ENCODE results near the gene FAM20C. TPM values are rescaled to one million over a fixed set of nuclear protein-coding genes. Genes with fewer than 3 reads are reported as not detected.
A peak's percentile ranks its signal among the peaks of the same experiment; 100 is the strongest.

The FAM20C gene
- total RNA-seq, 4 donors from 2014 or later, result 17.3 to 20.7 (median 19.8) TPM

- DNase-seq (ENCODE audit: low spot score in 2 of 2), result no peak
- intact Hi-C loops (cut with DNase I; ENCODE audit: low total_unique reads), result no loop called here
- no peak for TF ChIP-seq CTCF (IDR thresholded peaks at IDR 0.05)
- no peak for TF ChIP-seq POLR2A (IDR thresholded peaks at IDR 0.05)
- 31 to 35% methylated on average over 26 to 27 of the region's 27 CpGs for WGBS, 2 donors
- peak overlapping the region; percentile 49 for H3K4me3 ChIP-seq (ENCODE audit: low read depth, poor library complexity, severe bottlenecking)
These were observed 2.1 kb downstream of the FAM20C start for GRCh38 chr7:194252-195009.

- no peak overlapping the region for H3K4me3 ChIP-seq (ENCODE audit: low read depth, poor library complexity, severe bottlenecking)
- TF ChIP-seq CTCF (IDR thresholded peaks at IDR 0.05) (no peak), POLR2A (IDR thresholded peaks at IDR 0.05) (no peak)
- no peak for DNase-seq (ENCODE audit: low spot score in 2 of 2)
- 85 to 87% methylated on average over 31 to 33 of the region's 33 CpGs for WGBS, 2 donors
- intact Hi-C loops (cut with DNase I; ENCODE audit: low total_unique reads), result no loop called here
These were observed 2.8 kb downstream of the FAM20C start for GRCh38 chr7:195010-195829.

GRCh38 chr7:195830-196128 lies 3.4 kb downstream of the FAM20C start:
- DNase-seq (ENCODE audit: low spot score in 2 of 2), result no peak
- 94 to 97% methylated on average over 15 to 19 of the region's 19 CpGs for WGBS, 2 donors
- TF ChIP-seq CTCF (IDR thresholded peaks at IDR 0.05) (no peak), POLR2A (IDR thresholded peaks at IDR 0.05) (no peak)
- no peak overlapping the region for H3K4me3 ChIP-seq (ENCODE audit: low read depth, poor library complexity, severe bottlenecking)
- intact Hi-C loops (cut with DNase I; ENCODE audit: low total_unique reads), result no loop called here

GRCh38 chr7:196283-196682 lies 3.9 kb downstream of the FAM20C start:
- intact Hi-C loops (cut with DNase I; ENCODE audit: low total_unique reads), result no loop called here
- TF ChIP-seq POLR2A (IDR thresholded peaks at IDR 0.05), result no peak
- no peak for DNase-seq (ENCODE audit: low spot score in 2 of 2)
- no peak overlapping the region for H3K4me3 ChIP-seq (ENCODE audit: low read depth, poor library complexity, severe bottlenecking)
- 83 to 91% methylated on average over 5 of the region's 5 CpGs for WGBS, 2 donors

GRCh38 chr7:196778-197321 lies 4.5 kb downstream of the FAM20C start:
- TF ChIP-seq CTCF (IDR thresholded peaks at IDR 0.05) (no peak), POLR2A (IDR thresholded peaks at IDR 0.05) (no peak)
- DNase-seq (ENCODE audit: low spot score in 2 of 2), result no peak
- no peak overlapping the region for H3K4me3 ChIP-seq (ENCODE audit: low read depth, poor library complexity, severe bottlenecking)
- intact Hi-C loops (cut with DNase I; ENCODE audit: low total_unique reads), result no loop called here
- WGBS, 2 donors, result 79 to 82% methylated on average over 13 of the region's 13 CpGs
